Suprapubic skin (tissue), 4 donors: Measurements from ENCODE around the gene SPACA7. TPM values are rescaled to one million over a fixed set of nuclear protein-coding genes. Genes with fewer than 3 reads are reported as not detected.

Experiments
- DNase-seq, 2 donors: peaks; one replicate each; pipeline ENCODE4 v3.0.0-alpha.2; 2019; ENCODE audit warnings: low spot score in 2 of 2
- H3K27ac ChIP-seq: fragments of 200-600 bp; sonication (generic); one replicate; pipeline ENCODE4 v1.5.1; 2019
- H3K27me3 ChIP-seq: fragments of 200-600 bp; sonication (generic); one replicate; pipeline ENCODE4 v1.5.1; 2019
- H3K36me3 ChIP-seq: fragments of 200-600 bp; sonication (generic); one replicate; pipeline ENCODE4 v1.5.1; 2019
- H3K4me1 ChIP-seq: fragments of 200-600 bp; sonication (generic); one replicate; pipeline ENCODE4 v1.5.1; 2019
- H3K4me3 ChIP-seq: fragments of 200-600 bp; sonication (generic); one replicate; pipeline ENCODE4 v1.5.1; 2019; ENCODE audit warnings: mild to moderate bottlenecking
- H3K9me3 ChIP-seq: fragments of 200-600 bp; sonication (generic); one replicate; pipeline ENCODE4 v1.5.1; 2019
- CTCF ChIP-seq, 2 donors: fragments of 200-600 bp in 1 of 2; fragments of 450-650 bp in 1 of 2; sonication (generic) in 1 of 2; IDR thresholded peaks; one replicate each; pipeline ENCODE4 v1.5.1; 2016 to 2019; ENCODE audit warnings: antibody characterized with exemption in 2 of 2, mild to moderate bottlenecking in 1 of 2, moderate library complexity in 1 of 2
- EP300 ChIP-seq: sonication (generic); formaldehyde crosslinking; IDR thresholded peaks from one replicate; pipeline ENCODE4 v1.6.1; 2017; ENCODE audit warnings: antibody characterized with exemption
- POLR2A ChIP-seq, 2 donors: fragments of 450-650 bp; IDR thresholded peaks; one replicate each; pipeline ENCODE4 v1.6.1; 2017; ENCODE audit warnings: antibody characterized with exemption in 2 of 2, mild to moderate bottlenecking in 2 of 2, moderate library complexity in 2 of 2
- POLR2AphosphoS5 ChIP-seq, 3 donors: sonication (generic); formaldehyde crosslinking; IDR thresholded peaks; one replicate each; pipeline ENCODE4 v1.6.1; 2017; ENCODE audit warnings: antibody characterized with exemption in 3 of 3
- WGBS: methylation state at CpG from one replicate; pipeline ENCODE4 v1.1.5; 2018; 5-methylcytosine and 5-hydroxymethylcytosine counted together
- total RNA-seq, 4 donors: library from RNA; depleted of rRNA; stranded (reverse); fragments of >200 nt; gene quantifications; one replicate each; pipeline ENCODE4 v1.1.0, GENCODE V29; 2016

SPACA7 gene
- total RNA-seq, 4 donors from 2014 or later = not detected

GRCh38 chr13:112346173-112346898, 29.8 kb upstream of the SPACA7 start:
- peak in 1 of 2 donors; percentile 79 for DNase-seq
- TF ChIP-seq POLR2AphosphoS5 (IDR thresholded peaks at IDR 0.05) = no peak
- TF ChIP-seq POLR2A (IDR thresholded peaks at IDR 0.05) = no peak
- TF ChIP-seq EP300 = no peak
- no peak for TF ChIP-seq CTCF (IDR thresholded peaks at IDR 0.05)
- WGBS = 37% methylated on average over 5 of the region's 22 CpGs
- Histone ChIP-seq H3K4me3 (no peak overlapping the region), H3K27me3 (peaks cover 47% of the 10 kb centered on the region), H3K27ac (no peak overlapping the region), H3K36me3 (no peaks in the 10 kb centered on the region), H3K9me3 (no peaks in the 10 kb centered on the region), H3K4me1 (no peaks in the 10 kb centered on the region)

- TF ChIP-seq CTCF (IDR thresholded peaks at IDR 0.05) (no peak), POLR2A (IDR thresholded peaks at IDR 0.05) (no peak), POLR2AphosphoS5 (IDR thresholded peaks at IDR 0.05) (no peak), EP300 (no peak)
- Histone ChIP-seq H3K36me3 (no peaks in the 10 kb centered on the region), H3K27me3 (peaks cover 49% of the 10 kb centered on the region), H3K4me1 (no peaks in the 10 kb centered on the region), H3K9me3 (no peaks in the 10 kb centered on the region), H3K27ac (no peak overlapping the region), H3K4me3 (no peak overlapping the region)
- DNase-seq = peak in 1 of 2 donors; percentile 12
- 39% methylated on average over 9 of the region's 9 CpGs for WGBS
Measured at GRCh38 chr13:112346899-112347229, 29.3 kb upstream of the SPACA7 start.

GRCh38 chr13:112347986-112348385, 28.2 kb upstream of the SPACA7 start:
- no peaks in the 10 kb centered on the region for H3K4me1 ChIP-seq
- 77% methylated on average over 10 of the region's 10 CpGs for WGBS
- H3K27ac ChIP-seq = no peak overlapping the region
- no peak overlapping the region for H3K4me3 ChIP-seq
- peaks cover 39% of the 10 kb centered on the region for H3K27me3 ChIP-seq
- no peaks in the 10 kb centered on the region for H3K9me3 ChIP-seq
- no peaks in the 10 kb centered on the region for H3K36me3 ChIP-seq
- TF ChIP-seq CTCF (IDR thresholded peaks at IDR 0.05) (no peak), EP300 (no peak), POLR2AphosphoS5 (IDR thresholded peaks at IDR 0.05) (no peak), POLR2A (IDR thresholded peaks at IDR 0.05) (no peak)
- DNase-seq = peak in 1 of 2 donors; percentile 35

- Histone ChIP-seq H3K9me3 (no peaks in the 10 kb centered on the region), H3K27ac (no peak overlapping the region), H3K4me1 (no peaks in the 10 kb centered on the region), H3K27me3 (peaks cover 32% of the 10 kb centered on the region), H3K36me3 (no peaks in the 10 kb centered on the region), H3K4me3 (no peak overlapping the region)
- 84% methylated on average over 12 of the region's 12 CpGs for WGBS
- peak in 1 of 2 donors; percentile 43 for DNase-seq
- no peak for TF ChIP-seq POLR2AphosphoS5 (IDR thresholded peaks at IDR 0.05)
- TF ChIP-seq CTCF (IDR thresholded peaks at IDR 0.05) = no peak
- no peak for TF ChIP-seq EP300
- no peak for TF ChIP-seq POLR2A (IDR thresholded peaks at IDR 0.05)
Measured at GRCh38 chr13:112348642-112349345, 27.4 kb upstream of the SPACA7 start.

- no peak overlapping the region for H3K27ac ChIP-seq
- TF ChIP-seq POLR2AphosphoS5 (IDR thresholded peaks at IDR 0.05) (no peak), POLR2A (IDR thresholded peaks at IDR 0.05) (no peak), EP300 (no peak), CTCF (IDR thresholded peaks at IDR 0.05) (no peak)
- H3K27me3 ChIP-seq = peaks cover 26% of the 10 kb centered on the region
- no peak overlapping the region for H3K4me3 ChIP-seq
- DNase-seq = peak in 1 of 2 donors; percentile 50
- no peaks in the 10 kb centered on the region for H3K36me3 ChIP-seq
- 75% methylated on average over 13 of the region's 13 CpGs for WGBS
- no peaks in the 10 kb centered on the region for H3K4me1 ChIP-seq
- H3K9me3 ChIP-seq = no peaks in the 10 kb centered on the region
Measured at GRCh38 chr13:112349681-112350080, 26.5 kb upstream of the SPACA7 start.
